ENCODE data around the gene SLC25A45. TPM values are rescaled to one million over a fixed set of nuclear protein-coding genes. Genes with fewer than 3 reads are reported as not detected.
A peak's percentile ranks its signal among the peaks of the same experiment; 100 is the strongest.
"Not testable (repeated sequence)": the region's sequence is repeated elsewhere in the genome, so short reads cannot be mapped to it uniquely, and the experiment has no call there.

SLC25A45 gene
- total RNA-seq, 1 donor from 2014 or later, result 5.6 TPM

DNA sequence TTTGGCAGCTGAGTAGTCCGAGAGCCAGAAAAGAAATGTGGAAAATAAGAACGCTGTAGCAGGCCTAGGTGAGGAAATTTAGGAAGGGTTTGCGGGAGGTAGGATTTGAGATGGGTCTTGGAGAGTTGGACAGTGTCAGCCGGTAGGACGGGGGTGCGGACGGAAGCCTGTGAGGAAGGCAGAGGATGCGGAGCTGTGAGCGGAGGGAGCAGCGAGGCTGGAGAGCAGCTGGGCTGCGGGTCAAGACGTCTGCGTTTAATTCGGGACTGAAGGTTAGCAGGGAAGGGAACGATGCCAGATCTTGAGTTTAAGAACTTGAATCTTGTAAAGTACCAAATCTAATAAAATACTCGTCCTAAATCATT is 28.6 kb downstream of the SLC25A45 start:
- DNase-seq (ENCODE audit: missing footprints) (no peak), ATAC-seq (no peak)
- intact Hi-C loops (cut with DNase I), result no loop called here

DNA sequence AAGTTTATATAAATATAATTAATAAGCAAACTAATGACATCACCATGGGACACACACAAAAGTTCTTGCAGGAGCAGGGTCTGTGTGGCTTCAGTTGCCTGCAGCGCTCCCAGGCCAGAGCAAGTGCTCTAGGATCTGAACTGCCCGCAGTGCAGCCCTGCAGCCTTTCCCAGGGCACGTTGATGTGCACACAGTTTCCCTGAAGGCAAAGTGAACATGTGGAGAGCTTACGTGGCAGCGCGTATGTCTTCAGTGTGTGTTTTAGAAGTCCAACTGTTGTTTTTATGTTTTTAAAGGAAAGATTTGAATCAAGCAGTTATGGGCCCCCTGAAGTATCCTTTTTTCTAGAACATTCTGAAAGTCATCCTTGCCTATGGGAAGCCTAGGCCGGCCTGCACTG is 29.1 kb downstream of the SLC25A45 start:
- intact Hi-C loops (cut with DNase I), result no loop called here
- ATAC-seq (no peak), DNase-seq (ENCODE audit: missing footprints) (no peak)

DNA sequence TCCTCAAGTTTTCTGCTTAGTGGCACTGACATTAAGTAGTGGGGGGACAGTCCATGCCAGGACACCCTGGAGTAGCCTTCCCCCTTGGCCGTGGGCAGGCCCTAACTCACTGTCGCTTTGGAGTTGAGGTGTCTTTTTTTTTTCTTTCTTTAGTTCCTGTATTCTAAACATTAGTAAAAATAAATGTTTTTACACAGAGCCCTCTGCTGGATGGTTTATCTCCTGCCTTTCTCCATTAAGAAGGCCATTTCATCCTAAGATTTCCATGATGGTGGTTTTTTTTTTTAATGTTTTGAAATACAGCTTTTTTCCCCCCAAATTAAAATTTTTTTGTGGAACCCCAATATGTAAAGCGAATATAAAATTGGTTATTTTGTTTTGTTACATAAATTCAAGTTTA is 29.7 kb downstream of the SLC25A45 start:
- intact Hi-C loops (cut with DNase I), result no loop called here
- DNase-seq (ENCODE audit: missing footprints) (no peak), ATAC-seq (no peak)

DNA sequence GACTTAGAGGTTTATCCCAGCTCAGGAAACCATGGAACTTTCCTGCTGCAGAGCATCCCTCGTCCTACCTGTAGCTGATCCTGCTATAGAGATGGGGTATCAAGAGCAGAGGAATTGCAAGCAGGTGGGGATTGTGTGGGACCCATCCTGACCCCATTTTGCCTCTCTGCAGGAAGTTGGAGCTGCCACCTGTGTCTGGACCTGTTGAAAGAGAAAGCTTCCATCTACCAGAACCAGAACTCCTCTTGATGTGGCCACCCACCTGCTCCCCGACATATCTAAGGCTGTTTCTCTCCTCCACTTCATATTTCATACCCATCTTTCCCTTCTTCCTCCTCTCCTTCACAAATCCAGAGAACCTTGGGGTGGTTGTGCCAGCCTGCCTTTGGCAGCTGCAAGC is 30.9 kb downstream of the SLC25A45 start:
- ATAC-seq, result no peak
- intact Hi-C loops (cut with DNase I), result no loop called here
- DNase-seq (ENCODE audit: missing footprints), result no peak

DNA sequence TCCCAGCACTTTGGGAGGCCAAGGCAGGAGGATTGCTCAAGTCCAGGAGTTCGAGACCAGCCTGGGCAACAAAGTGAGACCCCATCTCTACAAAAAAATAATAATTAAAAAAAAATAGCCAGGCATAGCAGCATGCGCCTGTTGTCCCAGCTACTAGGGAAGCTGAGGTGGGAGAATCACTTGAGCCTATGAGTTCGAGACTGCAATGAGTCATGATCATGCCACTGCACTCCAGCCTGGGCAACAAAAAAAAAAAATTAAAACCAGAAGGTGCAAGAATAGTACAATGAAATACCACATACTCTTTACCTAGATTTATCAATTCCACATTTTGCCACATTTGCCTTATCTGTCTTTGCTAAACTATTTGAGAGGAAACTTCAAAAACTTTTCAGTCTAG is 40.6 kb downstream of the SLC25A45 start:
- intact Hi-C loops (cut with DNase I), result no loop called here

DNA sequence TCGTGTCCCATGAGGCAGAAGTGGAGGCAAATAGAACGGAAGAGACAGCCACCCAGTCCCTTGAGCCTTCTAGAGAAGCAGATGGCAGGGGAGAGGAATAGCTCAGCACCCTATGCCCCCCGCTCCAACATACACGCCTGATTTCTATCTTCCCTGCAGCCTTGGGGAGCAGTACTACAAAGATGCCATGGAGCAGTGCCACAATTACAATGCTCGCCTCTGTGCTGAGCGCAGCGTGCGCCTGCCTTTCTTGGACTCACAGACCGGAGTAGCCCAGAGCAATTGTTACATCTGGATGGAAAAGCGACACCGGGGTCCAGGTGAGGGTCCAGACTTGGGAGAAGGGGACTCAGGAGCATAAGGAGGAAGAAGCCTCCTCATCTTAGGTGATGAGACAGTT is 42.2 kb downstream of the SLC25A45 start:
- intact Hi-C loops (cut with DNase I), result no loop called here
- ATAC-seq (no peak), DNase-seq (ENCODE audit: missing footprints) (no peak)

More for the DNA sequence above, 40.6 kb downstream of the SLC25A45 start:
- no peak for ATAC-seq
- DNase-seq (ENCODE audit: missing footprints), result no peak

DNA sequence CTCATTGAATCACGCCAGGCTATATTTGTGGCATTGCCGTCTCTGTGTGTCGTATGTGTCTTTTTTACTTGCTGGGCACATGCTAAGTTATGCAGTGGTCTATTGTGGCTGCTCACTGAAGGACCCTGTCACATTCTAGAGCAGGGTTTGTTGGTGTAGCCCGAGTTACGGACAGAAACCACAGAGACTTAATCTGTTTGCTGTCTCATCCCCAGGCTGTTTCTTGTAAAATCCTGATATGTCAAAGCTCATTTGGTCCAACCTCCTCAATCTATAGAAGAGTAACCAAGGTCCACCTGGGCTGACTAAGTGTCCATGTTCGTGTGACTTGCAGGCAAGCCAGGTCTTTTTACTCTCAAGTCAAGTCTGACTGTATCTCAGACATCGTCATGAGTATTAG is 43.8 kb downstream of the SLC25A45 start:
- no peak for DNase-seq (ENCODE audit: missing footprints)
- intact Hi-C loops (cut with DNase I), result no loop called here
- ATAC-seq, result no peak

DNA sequence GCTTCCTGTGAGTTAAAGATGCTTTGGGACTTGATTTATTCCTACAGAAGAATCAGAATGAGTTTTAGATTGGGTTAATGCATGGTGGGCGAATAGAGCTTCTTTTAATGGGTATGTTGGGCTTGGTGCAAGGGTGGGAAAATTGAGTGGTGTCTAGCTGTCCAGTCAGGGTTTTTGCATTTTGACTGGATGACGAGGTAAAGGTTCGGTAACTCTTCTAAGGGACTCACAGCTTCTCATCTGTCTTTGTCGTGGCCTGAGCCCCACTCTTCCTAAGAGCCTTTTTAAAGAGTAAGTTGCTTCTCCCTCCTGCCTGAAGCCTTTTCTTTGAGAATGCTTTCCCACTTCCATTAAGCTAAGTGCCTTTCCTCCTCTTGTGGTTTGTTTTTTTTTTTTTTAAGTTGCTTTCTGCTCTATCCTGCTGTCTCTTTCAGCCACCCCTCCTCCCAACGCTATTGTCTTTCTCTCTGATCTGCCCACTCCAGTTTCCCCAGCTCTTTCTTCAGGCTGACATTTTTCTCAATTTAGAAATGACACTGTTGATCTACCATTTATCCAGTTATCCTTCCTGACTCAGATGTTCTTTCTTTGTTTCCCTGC is 47.6 kb downstream of the SLC25A45 start:
- intact Hi-C loops (cut with DNase I), result no loop called here
- no peak for ATAC-seq
- no peak for DNase-seq (ENCODE audit: missing footprints)

DNA sequence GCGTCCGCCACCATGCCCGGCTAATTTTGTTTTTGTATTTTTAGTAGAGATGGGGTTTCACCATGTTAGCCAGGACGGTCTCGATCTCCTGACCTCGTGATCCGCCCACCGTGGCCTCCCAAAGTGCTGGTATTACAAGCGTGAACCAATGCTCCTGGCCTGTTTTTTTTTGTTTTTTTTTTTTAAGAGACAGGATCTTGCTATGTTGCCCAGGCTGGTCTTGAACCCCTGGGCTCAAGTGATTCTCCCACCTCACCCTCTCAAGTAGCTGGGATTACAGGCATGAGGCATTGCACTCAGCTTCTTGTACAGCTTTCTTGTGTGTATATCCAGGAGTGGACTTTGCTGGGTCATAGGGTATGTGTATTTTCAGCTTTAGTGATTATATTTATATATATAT is 49.9 kb downstream of the SLC25A45 start:
- ATAC-seq; DNase-seq (ENCODE audit: missing footprints); intact Hi-C loops (cut with DNase I): not testable (repeated sequence)

DNA sequence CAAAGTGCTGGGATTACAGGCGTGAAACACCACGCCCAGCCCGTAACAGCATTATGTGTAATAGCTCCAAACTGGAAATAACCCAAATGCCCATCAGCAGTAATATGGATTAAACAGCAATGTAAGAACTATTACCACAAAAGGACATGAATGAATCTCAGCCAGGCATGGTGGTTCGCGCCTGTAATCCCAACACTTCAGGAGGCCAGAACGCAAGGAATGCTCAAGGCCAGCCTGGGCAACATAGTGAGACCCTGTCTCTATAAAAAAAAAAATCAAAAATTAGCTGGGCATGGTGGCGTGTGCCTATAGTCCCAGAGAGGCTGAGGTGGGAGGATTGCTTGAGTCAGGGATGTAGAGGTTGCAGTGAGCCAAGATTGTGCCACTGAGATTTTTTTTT is 51.9 kb downstream of the SLC25A45 start:
- DNase-seq (ENCODE audit: missing footprints), result no peak
- intact Hi-C loops (cut with DNase I), result loop anchor here (1.0 to 2.0 kb wide), 2 partner anchors 16 to 55 kb away; partner anchors contain the start of gene CDC42EP2
- ATAC-seq, result no peak

DNA sequence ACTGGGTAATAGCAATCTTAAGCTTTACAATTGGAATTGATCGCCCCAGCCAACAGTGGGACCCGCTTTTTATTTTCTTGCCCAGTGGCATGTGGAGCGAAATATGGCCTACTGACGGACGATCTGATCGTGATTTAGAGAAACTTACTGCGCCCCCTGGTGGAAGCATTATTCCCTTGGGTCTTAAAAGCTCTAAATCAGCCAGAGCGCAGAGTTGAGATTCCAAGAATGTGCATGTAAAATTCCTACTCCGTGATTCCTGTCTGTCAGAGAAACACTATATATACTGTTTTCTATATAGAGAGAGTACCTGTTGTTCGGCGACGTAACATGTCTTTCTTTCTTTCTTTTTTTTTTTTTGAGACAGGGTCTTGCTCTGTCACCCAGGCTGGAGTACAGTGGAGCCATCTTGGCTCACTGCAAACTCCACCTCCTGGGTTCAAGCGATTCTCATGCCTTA is 52.5 kb downstream of the SLC25A45 start:
- ATAC-seq, result peak; percentile 30
- intact Hi-C loops (cut with DNase I), result loop anchor here (1.0 to 2.0 kb wide), 2 partner anchors 15 to 55 kb away; partner anchors contain the start of gene CDC42EP2
- no peak for DNase-seq (ENCODE audit: missing footprints)

DNA sequence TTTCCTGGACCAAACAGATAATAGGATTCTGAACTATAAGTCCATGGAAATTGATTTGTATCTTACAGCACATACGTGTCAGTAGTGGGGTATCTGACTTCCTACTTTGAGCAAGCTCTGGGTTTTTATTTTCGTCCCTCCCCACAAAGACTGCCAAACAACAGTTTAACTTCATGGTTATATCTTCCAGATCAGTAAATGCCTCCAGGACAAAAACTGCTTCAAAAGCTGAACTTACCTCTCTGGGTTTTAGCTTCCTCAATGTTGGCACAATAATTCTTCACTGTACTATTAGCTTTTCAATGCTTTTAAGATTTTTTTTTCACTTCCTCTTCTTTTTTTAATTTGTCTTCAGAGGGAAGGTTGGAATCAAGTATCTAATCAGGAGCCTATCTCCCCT is 53.0 kb downstream of the SLC25A45 start:
- intact Hi-C loops (cut with DNase I), result no loop called here

DNA sequence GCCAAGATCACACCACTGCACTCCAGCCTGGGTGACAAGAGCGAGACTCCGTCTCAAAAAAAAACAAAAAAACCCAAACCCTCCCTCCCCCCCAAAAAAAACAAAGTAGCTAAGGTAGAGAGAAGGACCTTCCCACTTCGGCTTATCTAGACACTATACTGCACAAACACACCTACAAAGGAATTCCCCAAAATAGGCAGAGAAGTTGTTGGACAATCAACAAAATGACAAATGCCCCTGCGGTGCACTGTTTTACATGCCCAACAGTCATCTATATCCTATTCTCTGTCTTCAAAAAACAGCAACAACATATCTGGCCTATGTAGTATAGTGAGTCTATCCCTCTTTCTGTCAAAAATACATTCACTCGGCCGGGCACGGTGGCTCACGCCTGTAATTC is 55.4 kb downstream of the SLC25A45 start:
- DNase-seq (ENCODE audit: missing footprints), result no peak
- intact Hi-C loops (cut with DNase I), result no loop called here
- no peak for ATAC-seq

More for the DNA sequence above, 53.0 kb downstream of the SLC25A45 start:
- DNase-seq (ENCODE audit: missing footprints) (no peak), ATAC-seq (no peak)

DNA sequence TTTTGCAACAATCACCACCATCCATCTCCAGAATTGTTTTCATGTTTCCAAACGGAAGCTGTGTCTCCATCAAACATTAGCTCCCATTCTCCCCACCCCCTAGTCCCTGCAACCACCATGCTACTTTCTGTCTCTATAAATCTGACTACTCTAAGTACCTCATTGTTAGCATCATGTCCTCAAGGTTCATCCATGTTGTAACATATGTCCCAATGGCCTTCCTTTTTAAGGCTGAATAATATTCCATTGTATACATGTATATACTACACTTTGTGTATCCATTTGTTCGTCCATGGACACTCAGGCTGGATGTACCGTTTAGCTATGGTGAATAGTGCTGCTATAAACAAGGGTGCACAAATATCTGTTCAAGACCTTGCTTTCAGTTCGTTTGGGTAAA is 57.0 kb downstream of the SLC25A45 start:
- no peak for ATAC-seq
- no peak for DNase-seq (ENCODE audit: missing footprints)
- intact Hi-C loops (cut with DNase I), result no loop called here

Other genes starting within 250 kb of the SLC25A45 start
- 27.1 TPM for gene SYVN1, start 248.1 kb downstream of the SLC25A45 start, total RNA-seq
- gene SPDYC, start 212.4 kb downstream of the SLC25A45 start, total RNA-seq, result not detected
- 82.9 TPM for gene CAPN1, start 200.7 kb downstream of the SLC25A45 start, total RNA-seq
- gene POLA2, start 120.7 kb downstream of the SLC25A45 start, total RNA-seq, result 2.9 TPM
- gene CDC42EP2, start 67.8 kb downstream of the SLC25A45 start, total RNA-seq, result 16.7 TPM
- gene DPF2, start 48.8 kb downstream of the SLC25A45 start, total RNA-seq, result 51.6 TPM
- 0.54 TPM for gene TIGD3, start 27.9 kb downstream of the SLC25A45 start, total RNA-seq
- gene FRMD8, start 4.0 kb upstream of the SLC25A45 start, total RNA-seq, result 8.2 TPM
- gene NEAT1, start 40.2 kb upstream of the SLC25A45 start, total RNA-seq, result 457 TPM
- gene MALAT1, start 116.4 kb upstream of the SLC25A45 start, total RNA-seq, result 5,781 TPM
- gene SCYL1, start 142.4 kb upstream of the SLC25A45 start, total RNA-seq, result 55.6 TPM
- 72.3 TPM for gene LTBP3, start 175.7 kb upstream of the SLC25A45 start, total RNA-seq
- 23.3 TPM for gene ZNRD2, start 187.8 kb upstream of the SLC25A45 start, total RNA-seq
- gene FAM89B, start 189.9 kb upstream of the SLC25A45 start, total RNA-seq, result 45.1 TPM
- gene EHBP1L1, start 193.4 kb upstream of the SLC25A45 start, total RNA-seq, result 61.0 TPM
- gene KCNK7, start 213.2 kb upstream of the SLC25A45 start, total RNA-seq, result 0.43 TPM
- gene MAP3K11, start 231.6 kb upstream of the SLC25A45 start, total RNA-seq, result 40.0 TPM
- 12.4 TPM for gene PCNX3, start 233.1 kb upstream of the SLC25A45 start, total RNA-seq